GM12801 (cell line): ENCODE results near the gene NOX5.

Experiments used
- CTCF ChIP-seq: IDR thresholded peaks from one replicate; pipeline ENCODE4 v1.5.1; 2011; ENCODE audit warnings: control low read depth; ENCODE audit not compliant: insufficient read length; ENCODE audit errors: extremely low read depth

Gene NOX5

GRCh38 chr15:69080295-69081248, 66.1 kb downstream of the NOX5 start:
- TF ChIP-seq CTCF, result no peak

GRCh38 chr15:69081310-69082004, 67.0 kb downstream of the NOX5 start:
- TF ChIP-seq CTCF, result no peak

- no peak for TF ChIP-seq CTCF
Measured at GRCh38 chr15:69082021-69082502, 67.6 kb downstream of the NOX5 start.

- no peak for TF ChIP-seq CTCF
Measured at GRCh38 chr15:69082554-69082953, 68.1 kb downstream of the NOX5 start.

GRCh38 chr15:69084404-69085030, 70.0 kb downstream of the NOX5 start:
- TF ChIP-seq CTCF, result no peak

GRCh38 chr15:69085325-69086081, 71.0 kb downstream of the NOX5 start:
- no peak for TF ChIP-seq CTCF
